HG03460 (cell line): ENCODE data around the gene CTU2.

Experiments used
- ATAC-seq: cut with Tn5 transposase; IDR thresholded peaks from one replicate; pipeline ENCODE4 v1.9.1; 2021; ENCODE audit not compliant: unreplicated experiment

The CTU2 gene

GRCh38 chr16:88759976-88760350, 53.7 kb downstream of the CTU2 start:
- ATAC-seq: no peak

- ATAC-seq: no peak
Observed at GRCh38 chr16:88760424-88761142, 54.3 kb downstream of the CTU2 start.

- ATAC-seq: no peak
Observed at GRCh38 chr16:88761143-88761534, 54.8 kb downstream of the CTU2 start.

GRCh38 chr16:88761830-88762229, 55.5 kb downstream of the CTU2 start:
- no peak for ATAC-seq

GRCh38 chr16:88762258-88762870, 56.1 kb downstream of the CTU2 start:
- no peak for ATAC-seq

GRCh38 chr16:88762941-88763340, 56.6 kb downstream of the CTU2 start:
- no peak for ATAC-seq

GRCh38 chr16:88763502-88764053, 57.3 kb downstream of the CTU2 start:
- no peak for ATAC-seq

GRCh38 chr16:88764080-88764479, 57.8 kb downstream of the CTU2 start:
- no peak for ATAC-seq

- no peak for ATAC-seq
Observed at GRCh38 chr16:88764913-88765349, 58.6 kb downstream of the CTU2 start.
